ENCODE results near the gene MEI1.

DNA sequence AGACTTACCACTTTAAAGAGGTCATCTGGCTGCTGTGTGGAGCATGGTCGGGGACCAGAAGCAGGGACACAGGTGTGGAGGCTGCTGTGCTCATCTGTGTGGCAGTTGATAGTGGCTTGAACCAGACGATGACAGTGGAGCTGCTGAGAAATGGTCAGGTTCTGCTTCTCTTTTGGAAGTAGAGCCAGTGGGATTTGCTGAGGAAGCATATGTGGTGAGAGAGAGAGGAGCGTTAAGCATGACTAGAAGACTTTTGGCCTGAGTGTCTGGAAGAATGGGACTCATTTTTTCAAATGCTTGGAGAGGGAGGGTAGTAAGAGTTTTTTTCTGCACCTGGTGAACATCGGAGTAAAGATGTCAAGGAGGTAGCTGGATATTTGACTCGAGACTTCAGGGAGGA, 121.1 kb downstream of the MEI1 start:
- no peak for TF ChIP-seq TAF1 (IDR thresholded peaks at IDR 0.05; ENCODE audit: low read depth)
- no peak for TF ChIP-seq TEAD4 (IDR thresholded peaks at IDR 0.05)
- TF ChIP-seq, protein P1, sequence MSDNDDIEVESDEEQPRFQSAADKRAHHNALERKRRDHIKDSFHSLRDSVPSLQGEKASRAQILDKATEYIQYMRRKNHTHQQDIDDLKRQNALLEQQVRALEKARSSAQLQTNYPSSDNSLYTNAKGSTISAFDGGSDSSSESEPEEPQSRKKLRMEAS (IDR thresholded peaks at IDR 0.05) = no peak
- no peak for TF ChIP-seq YY1 (IDR thresholded peaks at IDR 0.05; ENCODE audit: low read depth)
- no peak for TF ChIP-seq CREB1 (IDR thresholded peaks at IDR 0.05; ENCODE audit: low read depth)
- no peak for TF ChIP-seq ZBTB7A (IDR thresholded peaks at IDR 0.05; ENCODE audit: low read depth)

All from Ishikawa (cell line).